K562 (cell line): Measurements from ENCODE around the gene DACT3.

Source experiments
- CTCF ChIP-seq, 3 experiments: IDR thresholded peaks in 2 of 3; conservative IDR thresholded peaks in 1 of 3; 2 replicates each; pipeline ENCODE4 v1.5.1; 2011 to 2012; ENCODE audit warnings: low read length in 3 of 3, mild to moderate bottlenecking in 3 of 3, control low read depth in 2 of 3, improper control_type of control experiment in 1 of 3, inconsistent platforms in 1 of 3, low read depth in 1 of 3, mixed read lengths in 1 of 3, moderate library complexity in 1 of 3; ENCODE audit not compliant: insufficient read depth in 2 of 3
- HDGF ChIP-seq: fragments of 450-650 bp; IDR thresholded peaks from 2 replicates; pipeline ENCODE4 v1.6.1; 2016
- HOXB6 ChIP-seq: fragments of 250-450 bp; sonication (Bioruptor Pico); IDR thresholded peaks from 2 replicates; pipeline ENCODE4 v1.5.1; 2022; ENCODE audit warnings: mild to moderate bottlenecking, borderline replicate concordance
- MAFG ChIP-seq: fragments of 450-650 bp; conservative IDR thresholded peaks from 2 replicates; pipeline ENCODE4 v1.6.1; 2016; ENCODE audit warnings: missing genetic modification characterization, missing compliant biosample characterization
- POLR2A ChIP-seq: fragments of 450-650 bp; conservative IDR thresholded peaks from 2 replicates; pipeline ENCODE4 v1.6.1; 2016
- RFX5 ChIP-seq: IDR thresholded peaks from 2 replicates; pipeline ENCODE4 v1.6.1; 2011; ENCODE audit warnings: low read depth, mild to moderate bottlenecking, improper control_type of control experiment, low read length
- SREBF1 ChIP-seq: fragments of 150-350 bp; IDR thresholded peaks from 2 replicates; pipeline ENCODE4 v1.6.1; 2014; ENCODE audit warnings: antibody characterized with exemption, low read depth, low read length, borderline replicate concordance
- SREBF2 ChIP-seq: sonication (generic); formaldehyde crosslinking; IDR thresholded peaks from 2 replicates; pipeline ENCODE4 v1.4.0; 2020; ENCODE audit warnings: mild to moderate bottlenecking, missing genetic modification reagents
- TARDBP ChIP-seq: fragments of 450-650 bp; IDR thresholded peaks from 2 replicates; pipeline ENCODE4 v1.6.1; 2016
- TEAD1 ChIP-seq, 2 experiments: fragments of 450-650 bp in 1 of 2; sonication (generic) in 1 of 2; formaldehyde crosslinking; IDR thresholded peaks; 2 replicates each; pipeline versions ENCODE4 v1.4.0 to v1.8.0; 2020 to 2022; ENCODE audit warnings: mild to moderate bottlenecking in 2 of 2, missing genetic modification reagents in 1 of 2
- U2AF2 ChIP-seq: fragments of 200-400 bp; formaldehyde crosslinking; optimal IDR thresholded peaks from 2 replicates; pipeline ENCODE3; 2017; ENCODE audit warnings: low read depth, mild to moderate bottlenecking, low read length
- ZNF12 ChIP-seq: sonication (generic); formaldehyde crosslinking; IDR thresholded peaks from 2 replicates; pipeline ENCODE4 v1.4.0; 2020; ENCODE audit warnings: mild to moderate bottlenecking, missing genetic modification reagents
- ZNF165 ChIP-seq: fragments of 250-450 bp; sonication (Bioruptor Pico); IDR thresholded peaks from 2 replicates; pipeline ENCODE4 v1.4.0; 2020; ENCODE audit warnings: borderline replicate concordance
- TF ChIP-seq, protein P1 (sequence below): sonication (generic); formaldehyde crosslinking; IDR thresholded peaks from 2 replicates; pipeline ENCODE4 v1.9.0; 2022; ENCODE audit warnings: mild to moderate bottlenecking, missing genetic modification reagents

- TF ChIP-seq HDGF (no peak), CTCF (IDR thresholded peaks at IDR 0.05 in 2 of 3, conservative IDR thresholded peaks at IDR 0.05 in 1 of 3; ENCODE audit: insufficient read depth in 2 of 3, low read depth in 1 of 3, low read length in 3 of 3) (no peak), ZNF12 (CRISPR knock-in tag) (no peak), HOXB6 (CRISPR knock-in tag) (no peak), MAFG (tag) (no peak), SREBF1 (no peak), ZNF165 (CRISPR knock-in tag) (no peak), U2AF2 (no peak), SREBF2 (no peak), TARDBP (no peak), TEAD1 (CRISPR knock-in tag; IDR thresholded peaks at IDR 0.05) (no peak), POLR2A (no peak), RFX5 (no peak)
- TF ChIP-seq, protein P1, sequence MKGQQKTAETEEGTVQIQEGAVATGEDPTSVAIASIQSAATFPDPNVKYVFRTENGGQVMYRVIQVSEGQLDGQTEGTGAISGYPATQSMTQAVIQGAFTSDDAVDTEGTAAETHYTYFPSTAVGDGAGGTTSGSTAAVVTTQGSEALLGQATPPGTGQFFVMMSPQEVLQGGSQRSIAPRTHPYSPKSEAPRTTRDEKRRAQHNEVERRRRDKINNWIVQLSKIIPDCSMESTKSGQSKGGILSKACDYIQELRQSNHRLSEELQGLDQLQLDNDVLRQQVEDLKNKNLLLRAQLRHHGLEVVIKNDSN (CRISPR knock-in tag), result no peak
Measured at GRCh38 chr19:46640656-46641055, 20.3 kb downstream of the DACT3 start.
